KMS-11 (cell line): ENCODE measurements around the gene LGMN.
"Not testable (repeated sequence)": the region's sequence is repeated elsewhere in the genome, so short reads cannot be mapped to it uniquely, and the experiment has no call there.

Experiments
- H2AFZ ChIP-seq: fragments of 200-600 bp; sonication (generic); 2 replicates; pipeline ENCODE4 v1.6.1; 2016; ENCODE audit warnings: antibody characterized with exemption, mixed run types, low read depth
- H3K27ac ChIP-seq: fragments of 200-600 bp; sonication (generic); 2 replicates; pipeline ENCODE4 v1.6.1; 2016; ENCODE audit warnings: mild to moderate bottlenecking, mixed run types
- H3K27me3 ChIP-seq: fragments of 200-600 bp; sonication (generic); 2 replicates; pipeline ENCODE4 v1.6.1; 2017; ENCODE audit warnings: mild to moderate bottlenecking, low read depth, mixed run types, moderate library complexity; ENCODE audit not compliant: insufficient read depth
- H3K36me3 ChIP-seq: fragments of 200-600 bp; sonication (generic); 2 replicates; pipeline ENCODE4 v1.6.1; 2017; ENCODE audit warnings: mild to moderate bottlenecking, mixed run types; ENCODE audit not compliant: insufficient read depth
- H3K4me1 ChIP-seq: fragments of 200-600 bp; sonication (generic); 2 replicates; pipeline ENCODE4 v1.6.1; 2016; ENCODE audit warnings: mild to moderate bottlenecking, low read depth, mixed run types; ENCODE audit not compliant: poor library complexity, severe bottlenecking
- H3K4me2 ChIP-seq: fragments of 200-600 bp; sonication (generic); 2 replicates; pipeline ENCODE4 v1.7.0; 2016; ENCODE audit warnings: mild to moderate bottlenecking, mixed run types
- H3K4me3 ChIP-seq: fragments of 200-600 bp; sonication (generic); IDR thresholded peaks from 2 replicates; pipeline ENCODE4 v1.6.1; 2017; ENCODE audit warnings: low read depth, low read length, mixed read lengths; ENCODE audit not compliant: insufficient read depth
- H3K79me2 ChIP-seq: fragments of 200-600 bp; sonication (generic); 2 replicates; pipeline ENCODE4 v1.6.1; 2016; ENCODE audit warnings: low read depth, mixed run types; ENCODE audit not compliant: insufficient read depth
- H3K9ac ChIP-seq: fragments of 200-600 bp; sonication (generic); 2 replicates; pipeline ENCODE4 v1.6.1; 2016; ENCODE audit warnings: mild to moderate bottlenecking, mixed run types
- H4K20me1 ChIP-seq: fragments of 200-600 bp; sonication (generic); 2 replicates; pipeline ENCODE4 v1.6.1; 2016; ENCODE audit warnings: mild to moderate bottlenecking, mixed run types; ENCODE audit not compliant: insufficient read depth
- CTCF ChIP-seq: fragments of 200-600 bp; sonication (generic); conservative IDR thresholded peaks from 2 replicates; pipeline ENCODE4 v1.6.1; 2017; ENCODE audit warnings: low read depth, mild to moderate bottlenecking, antibody characterized with exemption, low read length, moderate library complexity, mixed read lengths

LGMN gene

DNA sequence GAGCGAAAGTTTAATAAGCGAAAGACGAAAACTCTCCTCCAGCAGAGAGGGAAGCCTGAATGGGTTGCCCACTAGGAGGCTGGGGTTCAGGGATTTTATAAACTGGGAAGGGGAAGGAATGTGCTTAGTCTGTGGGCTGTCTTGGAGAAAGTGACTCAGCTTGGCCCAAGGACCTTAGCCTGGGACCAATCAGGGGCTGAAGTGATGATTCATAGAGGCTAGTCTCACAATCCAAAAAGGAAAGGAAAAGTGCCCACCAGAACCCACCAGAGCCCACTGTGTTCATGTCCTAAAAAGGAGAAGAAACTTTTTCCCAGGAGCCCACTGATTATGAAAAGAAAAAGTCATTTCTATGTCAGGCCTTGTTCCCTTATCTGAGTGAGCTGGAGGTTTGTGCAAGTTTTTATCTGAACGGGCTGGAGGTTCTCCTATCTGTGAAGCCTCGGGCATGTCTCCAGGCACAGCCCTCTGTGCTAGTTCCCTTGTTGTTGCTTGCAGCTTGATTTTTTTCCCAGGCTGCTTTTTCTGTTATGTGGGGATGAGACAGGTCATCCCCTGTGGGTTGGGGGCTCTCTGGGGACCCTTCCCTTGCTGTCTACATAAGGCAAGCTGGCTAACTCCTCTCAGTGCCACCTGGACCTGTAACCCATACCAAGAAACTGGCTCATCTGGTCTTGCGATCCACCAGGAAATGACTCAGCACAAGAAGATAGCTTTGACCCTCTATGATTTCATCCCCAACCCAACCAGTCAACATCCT lies 37.4 kb upstream of the LGMN start:
- Histone ChIP-seq H2AFZ (peak overlapping the region; percentile 18; the same call in 1 of the 2 replicates), H3K27ac (no peak overlapping the region), H3K4me3 (no peak overlapping the region), H3K4me1 (peaks cover 15% of the 10 kb centered on the region), H3K9ac (no peak overlapping the region), H3K4me2 (no peak overlapping the region), H3K36me3 (no peaks in the 10 kb centered on the region), H3K27me3 (no peaks in the 10 kb centered on the region), H4K20me1 (no peaks in the 10 kb centered on the region), H3K79me2 (no peaks in the 10 kb centered on the region)
- no peak for TF ChIP-seq CTCF

DNA sequence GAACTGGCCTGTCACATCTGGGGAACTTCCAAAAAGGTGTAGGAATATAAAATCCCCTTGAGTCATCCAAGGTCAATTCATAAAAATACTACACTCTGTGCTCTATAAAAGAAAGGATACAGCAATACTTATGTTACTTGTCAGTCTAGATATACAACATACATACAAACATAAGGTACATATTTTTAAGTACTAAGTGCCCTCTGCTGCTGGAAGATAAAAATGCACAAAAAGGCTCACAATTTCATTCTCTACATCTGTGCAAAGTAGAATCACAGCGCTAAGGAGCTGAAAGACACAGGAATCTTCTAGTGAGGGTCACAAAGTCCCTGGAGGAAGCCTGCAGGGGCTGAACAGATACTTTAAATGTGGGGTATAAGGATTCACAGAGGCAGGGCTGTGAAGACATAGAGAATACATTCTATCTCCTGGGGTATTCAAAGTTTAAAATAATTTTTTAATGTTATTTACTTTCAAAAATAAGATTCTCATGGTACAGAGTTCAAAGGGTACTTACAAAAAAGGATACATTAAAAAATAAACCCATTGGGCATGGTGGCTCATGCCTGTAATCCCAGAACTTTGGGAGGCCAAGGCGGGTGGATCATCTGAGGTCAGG lies 35.5 kb upstream of the LGMN start:
- no peak overlapping the region for H3K27ac ChIP-seq
- H3K27me3 ChIP-seq = no peaks in the 10 kb centered on the region
- no peak overlapping the region for H3K9ac ChIP-seq
- no peak overlapping the region for H3K4me2 ChIP-seq
- no peak overlapping the region for H2AFZ ChIP-seq
- H4K20me1 ChIP-seq = no peaks in the 10 kb centered on the region
- H3K36me3 ChIP-seq = no peaks in the 10 kb centered on the region
- peaks cover 30% of the 10 kb centered on the region for H3K4me1 ChIP-seq
- no peaks in the 10 kb centered on the region for H3K79me2 ChIP-seq
- TF ChIP-seq CTCF = peak; percentile 65
- H3K4me3 ChIP-seq = no peak overlapping the region

DNA sequence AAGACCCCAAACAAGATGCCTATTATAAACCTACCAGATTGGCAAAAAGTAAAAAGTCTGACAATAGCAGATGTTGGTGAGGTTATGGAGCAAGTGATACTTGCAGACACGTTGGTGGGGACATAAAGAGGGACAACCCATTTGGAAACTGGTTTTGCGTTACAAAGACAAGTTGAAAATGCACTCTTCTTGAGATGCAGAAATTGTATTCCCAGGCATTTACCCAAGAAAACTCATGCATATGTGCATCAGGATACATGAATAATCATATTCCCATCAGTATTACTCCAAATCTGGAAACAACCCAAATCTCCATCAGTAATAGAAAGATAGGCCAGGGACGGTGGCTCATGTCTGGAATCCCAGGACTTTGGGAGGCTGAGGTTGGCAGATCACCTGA lies 32.9 kb upstream of the LGMN start:
- H3K4me2 ChIP-seq = no peak overlapping the region
- no peak for TF ChIP-seq CTCF

GRCh38 chr14:92780444-92781232 lies 32.2 kb upstream of the LGMN start:
- TF ChIP-seq CTCF = no peak
- Histone ChIP-seq H3K4me2 (no peak overlapping the region), H4K20me1 (no peaks in the 10 kb centered on the region), H3K79me2 (no peaks in the 10 kb centered on the region), H3K27me3 (no peaks in the 10 kb centered on the region), H2AFZ (no peak overlapping the region), H3K36me3 (no peaks in the 10 kb centered on the region), H3K4me3 (no peak overlapping the region), H3K27ac (no peak overlapping the region), H3K4me1 (peaks cover 41% of the 10 kb centered on the region), H3K9ac (no peak overlapping the region)

More for the DNA sequence above, 32.9 kb upstream of the LGMN start:
- Histone ChIP-seq H3K4me3 (no peak overlapping the region), H2AFZ (no peak overlapping the region), H3K27me3 (no peaks in the 10 kb centered on the region), H3K79me2 (no peaks in the 10 kb centered on the region), H3K4me1 (peaks cover 41% of the 10 kb centered on the region), H3K9ac (no peak overlapping the region), H4K20me1 (no peaks in the 10 kb centered on the region), H3K36me3 (no peaks in the 10 kb centered on the region), H3K27ac (no peak overlapping the region)

DNA sequence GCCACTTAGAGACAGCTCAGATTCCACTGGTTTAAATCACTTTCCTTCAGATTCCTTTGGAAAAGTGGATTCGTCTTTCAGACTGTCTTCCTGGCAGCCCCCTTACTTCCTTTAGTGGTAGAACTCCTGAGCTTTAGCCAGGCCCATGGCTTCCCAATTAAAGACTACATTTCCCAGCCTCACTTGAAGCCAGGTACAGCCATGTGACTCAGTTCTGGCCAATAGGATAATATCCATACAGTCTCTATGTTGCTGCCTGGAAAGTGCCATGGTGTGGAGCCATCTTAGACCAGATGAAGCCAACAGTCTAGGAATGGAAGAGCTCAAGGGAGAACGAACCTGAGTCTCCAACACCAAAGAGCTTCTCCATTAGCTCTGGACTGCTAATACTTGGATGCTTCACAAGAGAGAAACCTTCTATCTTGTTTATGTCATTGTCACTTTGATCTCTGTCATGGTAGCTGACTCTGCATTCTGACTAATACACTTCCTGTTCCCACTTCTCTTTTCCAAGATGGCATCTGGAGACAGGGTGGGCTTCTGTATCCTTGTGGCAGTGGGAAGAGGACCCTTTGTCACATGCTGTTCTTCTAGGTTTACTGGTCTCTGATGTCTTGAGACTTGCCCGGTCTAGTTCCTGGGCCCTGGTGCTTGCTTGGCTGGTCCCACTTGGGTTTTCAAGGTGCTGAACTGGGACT lies 30.6 kb upstream of the LGMN start:
- peaks cover 54% of the 10 kb centered on the region for H3K4me1 ChIP-seq

DNA sequence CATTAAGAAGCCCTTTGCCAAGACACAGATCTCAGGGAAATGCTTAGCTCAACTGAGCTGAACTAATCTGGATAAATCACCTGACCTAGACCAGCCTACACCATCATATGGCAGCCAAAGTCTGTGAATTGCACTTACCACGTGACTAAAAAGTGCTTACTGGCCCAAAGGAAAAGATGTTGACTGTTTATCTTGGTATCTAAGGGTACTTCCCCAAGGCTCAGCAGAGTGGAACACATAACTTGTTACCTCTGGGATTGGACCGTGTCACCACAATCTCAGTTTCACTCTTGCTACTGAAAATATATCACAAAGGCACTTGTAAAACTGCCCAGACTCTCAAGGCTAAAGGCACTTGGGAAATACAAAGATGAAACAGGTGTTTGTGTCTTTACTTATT lies 26.9 kb upstream of the LGMN start:
- H3K4me1 ChIP-seq = peaks cover 55% of the 10 kb centered on the region
- not testable (repeated sequence) for H4K20me1 ChIP-seq

More for the DNA sequence above, 30.6 kb upstream of the LGMN start:
- not testable (repeated sequence) for H3K27ac ChIP-seq, H3K79me2 ChIP-seq, H3K4me2 ChIP-seq, H3K4me3 ChIP-seq, H3K27me3 ChIP-seq, H3K9ac ChIP-seq, H4K20me1 ChIP-seq, H3K36me3 ChIP-seq
- H2AFZ ChIP-seq = peak overlapping the region; percentile 4; the same call in 1 of the 2 replicates

More for the DNA sequence above, 26.9 kb upstream of the LGMN start:
- peak overlapping the region; percentile 0; the same call in 1 of the 2 replicates for H2AFZ ChIP-seq
- H3K4me3 ChIP-seq, H3K27me3 ChIP-seq, H3K79me2 ChIP-seq, H3K36me3 ChIP-seq: not testable (repeated sequence)
- H3K9ac ChIP-seq = peak overlapping the region; percentile 30; the same call in 1 of the 2 replicates
- H3K27ac ChIP-seq = peak overlapping the region; percentile 80
- peak overlapping the region; percentile 55 for H3K4me2 ChIP-seq
